C4-2B (cell line): ENCODE data around the gene PIK3R2.

ENCODE experiments used
- ZFX ChIP-seq: fragments of 450-650 bp; IDR thresholded peaks from 2 replicates; pipeline ENCODE4 v1.6.1; 2017
- TF ChIP-seq, protein P1 (sequence below): fragments of 450-650 bp; conservative IDR thresholded peaks from 2 replicates; pipeline ENCODE4 v1.5.1; 2017; ENCODE audit warnings: mild to moderate bottlenecking

- TF ChIP-seq, protein P1, sequence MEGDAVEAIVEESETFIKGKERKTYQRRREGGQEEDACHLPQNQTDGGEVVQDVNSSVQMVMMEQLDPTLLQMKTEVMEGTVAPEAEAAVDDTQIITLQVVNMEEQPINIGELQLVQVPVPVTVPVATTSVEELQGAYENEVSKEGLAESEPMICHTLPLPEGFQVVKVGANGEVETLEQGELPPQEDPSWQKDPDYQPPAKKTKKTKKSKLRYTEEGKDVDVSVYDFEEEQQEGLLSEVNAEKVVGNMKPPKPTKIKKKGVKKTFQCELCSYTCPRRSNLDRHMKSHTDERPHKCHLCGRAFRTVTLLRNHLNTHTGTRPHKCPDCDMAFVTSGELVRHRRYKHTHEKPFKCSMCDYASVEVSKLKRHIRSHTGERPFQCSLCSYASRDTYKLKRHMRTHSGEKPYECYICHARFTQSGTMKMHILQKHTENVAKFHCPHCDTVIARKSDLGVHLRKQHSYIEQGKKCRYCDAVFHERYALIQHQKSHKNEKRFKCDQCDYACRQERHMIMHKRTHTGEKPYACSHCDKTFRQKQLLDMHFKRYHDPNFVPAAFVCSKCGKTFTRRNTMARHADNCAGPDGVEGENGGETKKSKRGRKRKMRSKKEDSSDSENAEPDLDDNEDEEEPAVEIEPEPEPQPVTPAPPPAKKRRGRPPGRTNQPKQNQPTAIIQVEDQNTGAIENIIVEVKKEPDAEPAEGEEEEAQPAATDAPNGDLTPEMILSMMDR, result no peak
- TF ChIP-seq ZFX, result no peak
Observed at GRCh38 chr19:18172331-18173053, 19.5 kb downstream of the PIK3R2 start.
